ENCODE measurements around the gene FAM168A. TPM values are rescaled to one million over a fixed set of nuclear protein-coding genes. Genes with fewer than 3 reads are reported as not detected.

The FAM168A gene
- total RNA-seq, 1 experiment from 2014 or later = 21.1 TPM

DNA sequence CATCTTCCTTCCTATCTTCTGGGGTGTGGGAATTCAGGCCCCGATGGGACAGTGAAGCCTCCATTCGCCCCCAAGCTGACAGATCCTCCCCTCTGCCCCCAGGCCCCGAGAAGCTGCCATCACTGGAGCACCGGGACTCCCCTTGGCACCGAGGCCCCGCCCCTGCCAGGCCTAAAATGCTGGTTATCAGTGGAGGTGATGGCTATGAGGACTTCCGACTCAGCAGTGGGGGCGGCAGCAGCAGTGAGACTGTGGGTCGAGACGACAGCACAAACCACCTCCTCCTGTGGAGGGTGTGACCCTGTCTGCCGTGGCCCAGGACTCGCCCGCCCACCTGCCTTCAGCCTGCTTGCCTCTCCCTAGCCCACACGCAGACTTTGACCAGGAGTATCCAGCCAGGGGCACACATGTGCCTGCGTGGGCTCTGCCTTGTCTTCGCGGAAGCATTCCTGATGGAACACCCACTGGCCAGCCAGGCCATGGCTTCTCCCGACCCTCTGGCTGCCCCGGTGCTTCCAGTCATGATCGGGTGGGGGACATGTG is 230.4 kb downstream of the FAM168A start:
- DNase-seq = no peak
- H3K18ac ChIP-seq (ENCODE audit: insufficient read length, low read depth, low read length) = no peak overlapping the region
- Mint-ChIP-seq H3K36me3 (ENCODE audit: insufficient read depth in 1 of 3, low read depth in 3 of 3) (peaks cover 3 to 11% (median 3%) of the 10 kb centered on the region in 3 experiments; a peak in 4 of 7 replicates), H3K4me3 (no peak overlapping the region), H3K4me1 (peaks cover 1 to 2% of the 10 kb centered on the region in 2 experiments; a peak in 3 of 4 replicates), H3K27ac (no peak overlapping the region), H3K9me3 (no peaks in the 10 kb centered on the region), H3K27me3 (ENCODE audit: low read depth) (peaks cover 8% of the 10 kb centered on the region)
- no peaks in the 10 kb centered on the region for H4K20me1 ChIP-seq (ENCODE audit: control insufficient read depth, insufficient read depth, insufficient read length)
- H4K8ac ChIP-seq (replicated peaks; ENCODE audit: insufficient read length, low read depth, low read length) = no peak overlapping the region
- H3K4me1 ChIP-seq (ENCODE audit: insufficient read depth, low read length) = no peaks in the 10 kb centered on the region
- no peak overlapping the region for H3K9ac ChIP-seq (ENCODE audit: extremely low read depth, insufficient read length, low read length)
- H4K91ac ChIP-seq (ENCODE audit: insufficient read length, low read depth, low read length) = no peak overlapping the region
- no peak overlapping the region for H3T11ph ChIP-seq (ENCODE audit: low read length)
- no peak overlapping the region for H2BK20ac ChIP-seq (ENCODE audit: low read depth, low read length, poor library complexity, severe bottlenecking)
- no peak overlapping the region for H2AFZ ChIP-seq (ENCODE audit: low read length)
- H3K23ac ChIP-seq (ENCODE audit: insufficient read length, low read depth, low read length) = no peak overlapping the region
- no peak overlapping the region for H2BK12ac ChIP-seq (ENCODE audit: insufficient read length, low read depth, low read length)
- no peaks in the 10 kb centered on the region for H3K23me2 ChIP-seq (ENCODE audit: insufficient read length, low read depth, low read length, poor library complexity, severe bottlenecking)
- H4K5ac ChIP-seq (ENCODE audit: insufficient read length, low read depth, low read length) = no peak overlapping the region
- no peak overlapping the region for H2BK5ac ChIP-seq (ENCODE audit: insufficient read length, low read length)
- H2AK5ac ChIP-seq (ENCODE audit: insufficient read length, low read length) = no peak overlapping the region
- TF ChIP-seq, protein P1, sequence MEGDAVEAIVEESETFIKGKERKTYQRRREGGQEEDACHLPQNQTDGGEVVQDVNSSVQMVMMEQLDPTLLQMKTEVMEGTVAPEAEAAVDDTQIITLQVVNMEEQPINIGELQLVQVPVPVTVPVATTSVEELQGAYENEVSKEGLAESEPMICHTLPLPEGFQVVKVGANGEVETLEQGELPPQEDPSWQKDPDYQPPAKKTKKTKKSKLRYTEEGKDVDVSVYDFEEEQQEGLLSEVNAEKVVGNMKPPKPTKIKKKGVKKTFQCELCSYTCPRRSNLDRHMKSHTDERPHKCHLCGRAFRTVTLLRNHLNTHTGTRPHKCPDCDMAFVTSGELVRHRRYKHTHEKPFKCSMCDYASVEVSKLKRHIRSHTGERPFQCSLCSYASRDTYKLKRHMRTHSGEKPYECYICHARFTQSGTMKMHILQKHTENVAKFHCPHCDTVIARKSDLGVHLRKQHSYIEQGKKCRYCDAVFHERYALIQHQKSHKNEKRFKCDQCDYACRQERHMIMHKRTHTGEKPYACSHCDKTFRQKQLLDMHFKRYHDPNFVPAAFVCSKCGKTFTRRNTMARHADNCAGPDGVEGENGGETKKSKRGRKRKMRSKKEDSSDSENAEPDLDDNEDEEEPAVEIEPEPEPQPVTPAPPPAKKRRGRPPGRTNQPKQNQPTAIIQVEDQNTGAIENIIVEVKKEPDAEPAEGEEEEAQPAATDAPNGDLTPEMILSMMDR (conservative IDR thresholded peaks at IDR 0.05) = no peak
- no peaks in the 10 kb centered on the region for H3K9me3 ChIP-seq (ENCODE audit: control insufficient read depth, low read depth, low read length)
- H3K4ac ChIP-seq (ENCODE audit: low read depth, low read length) = no peak overlapping the region
- no peaks in the 10 kb centered on the region for H3K79me2 ChIP-seq (ENCODE audit: insufficient read depth, low read length)
- no peaks in the 10 kb centered on the region for H3K27me3 ChIP-seq (ENCODE audit: insufficient read depth, low read length)
- H3K79me1 ChIP-seq (ENCODE audit: insufficient read depth, low read depth, low read length, poor library complexity, severe bottlenecking) = no peaks in the 10 kb centered on the region
- no CpG with 5 or more reads among the region's 20 CpGs for WGBS (ENCODE audit: extremely low coverage, insufficient read length, low lambda C conversion rate)
- H3K56ac ChIP-seq (ENCODE audit: insufficient read length, low read depth, low read length) = no peak overlapping the region
- no peak overlapping the region for H2BK120ac ChIP-seq (ENCODE audit: low read depth, low read length, poor library complexity, severe bottlenecking)
- no peak overlapping the region for H3K27ac ChIP-seq (ENCODE audit: insufficient read length, low read depth, low read length)
- no peak overlapping the region; the same call in 1 of the 2 replicates for H3K14ac ChIP-seq (ENCODE audit: insufficient read depth, low read length)
- H2BK15ac ChIP-seq (ENCODE audit: low read depth, low read length) = no peak overlapping the region
- H3K4me2 ChIP-seq (ENCODE audit: insufficient read depth, insufficient read length, low read length) = no peak overlapping the region
